ENCODE data around the gene SMYD4.
"Not testable (repeated sequence)": the region's sequence is repeated elsewhere in the genome, so short reads cannot be mapped to it uniquely, and the experiment has no call there.

Gene SMYD4

DNA sequence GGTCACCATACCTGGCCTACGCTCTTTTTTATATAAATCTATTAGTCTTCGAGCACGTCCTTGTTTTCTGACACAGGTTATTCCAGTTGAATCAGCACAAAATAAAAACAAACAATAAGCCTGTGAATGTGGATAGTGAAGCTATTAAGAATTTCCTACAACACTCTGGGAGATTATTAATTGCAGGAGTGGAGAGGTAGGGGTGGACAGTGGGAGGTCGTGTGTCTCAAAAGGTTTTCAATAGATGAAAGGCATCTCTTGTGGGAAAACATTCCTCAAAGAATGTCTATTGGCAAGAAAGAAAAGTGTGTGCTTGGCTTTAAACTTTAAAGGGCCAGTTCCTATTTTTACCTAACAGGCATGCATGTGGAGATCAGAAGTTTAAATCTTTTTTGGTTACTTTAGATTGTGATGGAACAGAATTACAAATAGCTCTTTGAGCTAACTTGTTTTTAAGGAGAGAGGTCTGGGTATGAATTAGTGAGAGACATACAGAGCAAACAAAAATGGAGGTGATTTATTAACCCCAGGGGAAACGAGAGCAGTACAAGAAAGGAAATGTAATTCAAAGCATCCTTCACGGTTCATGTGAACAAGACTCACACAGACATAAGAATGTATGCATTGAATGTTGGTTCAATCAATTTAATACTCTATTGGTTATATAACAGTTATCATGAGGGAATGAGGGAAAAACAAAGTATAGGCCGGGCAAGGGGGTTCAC is 9.0 kb downstream of the SMYD4 start:
- DNase-seq: no peak

- DNase-seq: no peak
Observed at GRCh38 chr17:1813088-1813487, 16.6 kb downstream of the SMYD4 start.

DNA sequence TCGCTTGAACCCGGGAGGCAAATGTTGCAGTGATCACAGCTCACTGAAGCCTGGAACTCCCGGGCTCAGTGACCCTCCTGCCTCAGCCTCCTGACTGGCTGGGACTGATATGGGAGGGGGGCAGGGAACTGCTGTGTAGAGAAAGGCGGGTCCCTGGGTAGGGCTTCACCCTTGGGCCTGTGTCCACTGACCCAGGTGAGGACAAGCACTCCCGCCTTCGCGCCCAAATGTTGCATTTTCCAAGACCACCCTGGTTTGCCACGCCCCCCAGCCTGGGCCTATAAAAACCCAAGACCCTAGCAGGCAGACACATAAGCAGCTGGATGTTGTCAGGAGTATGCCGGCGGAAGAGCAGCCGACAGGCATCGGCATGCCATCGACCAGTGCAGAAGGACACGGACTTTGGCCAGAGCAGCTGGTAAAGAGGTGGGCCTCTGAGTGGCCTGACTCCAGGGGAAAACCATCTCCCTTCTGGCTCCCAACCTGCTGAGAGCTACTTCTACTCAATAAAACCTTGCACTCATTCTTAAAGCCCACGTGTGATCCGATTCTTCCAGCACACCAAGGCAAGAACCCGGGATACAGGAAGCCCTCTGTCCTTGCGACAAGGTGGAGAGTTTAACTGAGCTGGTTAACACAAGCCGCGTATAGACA is 19.1 kb downstream of the SMYD4 start:
- DNase-seq: no peak

- not testable (repeated sequence) for DNase-seq
Observed at GRCh38 chr17:1809815-1810214, 19.9 kb downstream of the SMYD4 start.

GRCh38 chr17:1808644-1809043 is 21.1 kb downstream of the SMYD4 start:
- no peak for DNase-seq

GRCh38 chr17:1807890-1808289 is 21.8 kb downstream of the SMYD4 start:
- DNase-seq: no peak

GRCh38 chr17:1803280-1803679 is 26.4 kb downstream of the SMYD4 start:
- DNase-seq: no peak

DNA sequence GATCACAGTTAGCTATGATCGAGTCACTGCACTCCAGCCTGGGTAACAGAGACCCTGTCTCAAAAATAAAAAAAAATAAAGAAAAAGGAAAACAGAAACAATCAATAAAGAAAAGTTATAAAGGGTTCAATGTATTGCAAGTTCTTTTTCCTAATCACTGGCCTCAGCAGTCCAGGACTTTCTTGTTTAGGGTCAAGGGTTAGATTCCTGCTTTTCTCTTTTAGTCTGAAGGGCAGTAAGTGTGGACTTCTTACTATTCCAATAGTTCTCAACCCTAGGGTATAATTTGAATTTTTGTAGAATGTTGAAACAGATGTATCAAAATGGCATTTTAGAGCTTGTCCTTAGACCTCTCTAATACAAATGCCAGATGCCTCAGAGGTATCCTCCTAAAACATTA is 27.3 kb downstream of the SMYD4 start:
- no peak for DNase-seq

DNA sequence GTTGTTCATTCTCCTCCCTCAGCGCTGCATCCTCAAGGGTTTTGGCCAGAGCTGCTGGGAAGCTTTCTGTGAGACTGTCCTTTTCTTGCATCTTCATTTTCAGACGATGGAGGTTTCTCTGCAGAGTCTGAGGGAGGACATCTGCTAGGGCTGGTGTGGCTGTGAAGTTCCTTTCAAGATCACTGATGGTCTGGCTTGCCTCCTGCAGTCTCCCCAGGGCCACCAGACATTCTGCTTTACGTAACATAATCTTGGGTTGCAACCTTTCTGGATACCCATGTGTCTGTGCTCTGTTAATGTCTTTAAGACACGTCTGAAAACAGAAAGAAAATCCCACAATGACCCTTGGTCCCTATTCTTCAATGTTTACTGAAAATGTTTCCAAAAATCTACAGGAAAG is 29.0 kb downstream of the SMYD4 start:
- no peak for DNase-seq

- no peak for DNase-seq
Observed at GRCh38 chr17:1800240-1800639, 29.5 kb downstream of the SMYD4 start.

DNA sequence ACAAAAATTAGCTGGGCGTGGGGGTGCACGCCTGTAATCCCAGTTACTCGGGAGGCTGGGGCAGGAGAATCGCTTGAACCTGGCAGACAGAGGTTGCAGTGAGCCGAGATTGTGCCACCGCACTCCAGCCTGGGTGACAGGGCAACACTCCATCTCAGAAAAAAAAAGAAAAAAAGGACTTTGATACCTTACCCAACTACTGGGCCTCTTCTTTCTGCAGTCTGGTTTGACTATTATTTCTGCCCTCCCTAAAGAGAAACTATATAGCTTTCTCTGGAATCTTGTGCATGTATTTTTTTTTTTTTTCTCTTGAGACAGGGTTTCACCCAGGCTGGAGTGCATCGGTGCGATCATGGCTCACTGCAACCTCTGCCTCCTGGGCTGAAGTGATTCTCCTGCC is 31.9 kb downstream of the SMYD4 start:
- not testable (repeated sequence) for DNase-seq

GRCh38 chr17:1797323-1797722 is 32.4 kb downstream of the SMYD4 start:
- DNase-seq: no peak

DNA sequence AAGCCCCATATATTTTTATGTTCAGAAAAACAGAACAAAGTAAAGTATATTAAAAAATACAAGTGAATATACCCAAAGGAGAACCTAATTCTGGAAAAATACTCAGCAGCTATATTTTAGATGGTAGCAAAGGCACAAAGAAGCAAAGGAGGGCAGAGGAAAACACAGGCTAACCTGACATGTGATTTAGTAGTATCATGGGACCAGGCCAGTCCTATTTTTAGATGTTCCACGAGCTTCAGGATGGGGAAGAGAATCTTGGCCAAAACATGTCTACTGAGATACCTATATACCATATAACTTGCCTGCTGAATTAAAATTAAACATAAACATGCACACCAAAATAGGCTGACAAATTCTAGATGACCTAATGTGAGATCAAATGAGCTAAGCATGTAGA is 32.9 kb downstream of the SMYD4 start:
- no peak for DNase-seq

DNA sequence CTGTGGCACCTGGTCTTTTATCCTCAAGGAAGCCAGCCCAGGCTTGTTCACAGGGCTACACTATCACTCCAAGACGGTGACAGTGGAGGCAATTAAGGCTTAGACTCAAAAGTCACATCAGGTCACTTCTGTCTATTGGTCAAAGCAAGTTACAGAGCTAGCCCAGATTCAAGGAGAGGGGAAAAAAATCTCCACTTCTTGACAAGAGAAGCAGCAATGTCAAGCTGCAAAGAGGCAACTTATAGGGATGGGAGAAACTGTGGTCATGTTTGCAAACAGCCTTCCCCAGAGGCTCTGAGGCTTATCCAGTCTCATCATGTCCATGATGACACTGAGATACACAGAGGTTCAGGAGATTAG is 36.3 kb downstream of the SMYD4 start:
- DNase-seq: no peak

GRCh38 chr17:1792495-1793446 is 36.9 kb downstream of the SMYD4 start:
- no peak for DNase-seq

- DNase-seq: no peak
Observed at GRCh38 chr17:1789936-1790335, 39.8 kb downstream of the SMYD4 start.

DNA sequence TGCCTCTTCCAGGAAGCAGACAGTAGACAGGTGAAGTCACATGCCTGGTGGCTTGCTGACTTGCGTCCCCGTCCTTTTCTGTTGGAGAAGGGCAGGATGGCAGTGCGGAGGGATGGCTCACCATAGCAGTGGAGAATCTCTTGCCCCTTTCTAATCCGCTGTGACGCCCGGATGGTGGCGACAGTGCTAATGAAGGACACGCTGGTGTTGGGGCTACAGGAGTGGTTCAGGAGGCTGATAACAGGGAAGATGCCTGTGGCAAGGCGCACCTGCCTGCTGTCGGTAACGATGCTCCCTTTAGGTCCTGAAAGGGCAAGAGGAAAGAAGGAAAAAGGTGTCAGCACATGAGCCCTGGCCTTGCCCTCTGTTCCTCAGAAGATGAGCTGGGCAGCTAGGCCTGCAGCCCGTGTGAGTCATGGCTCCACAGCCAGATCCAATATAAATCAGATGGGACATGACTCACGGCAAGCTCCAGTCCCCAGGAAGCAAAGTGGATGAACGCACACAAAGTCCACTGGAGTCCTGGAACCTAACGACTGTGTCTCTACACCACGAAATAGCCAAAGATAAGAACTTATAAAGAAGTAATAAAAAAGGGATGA is 42.3 kb downstream of the SMYD4 start:
- DNase-seq: no peak

DNA sequence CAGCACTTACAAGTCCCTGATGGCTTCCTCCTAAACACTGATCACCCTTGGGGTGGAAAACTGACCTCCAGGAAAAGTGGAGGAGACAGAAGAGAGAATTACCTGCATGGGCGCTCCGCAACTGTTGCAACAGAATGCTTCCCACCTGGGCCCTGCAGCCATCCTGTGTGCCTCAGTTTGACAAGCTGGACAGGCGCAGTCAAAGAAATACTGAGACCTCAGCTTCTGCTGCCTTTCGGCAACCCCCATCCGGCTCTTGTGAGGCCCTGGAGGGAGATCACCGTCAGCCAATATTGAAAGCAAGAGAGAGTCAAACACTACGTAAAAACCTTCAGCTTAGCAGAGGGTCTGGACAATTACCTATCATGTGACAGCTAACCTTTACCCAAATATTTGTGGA is 43.0 kb downstream of the SMYD4 start:
- no peak for DNase-seq

- DNase-seq: no peak
Observed at GRCh38 chr17:1785930-1786329, 43.8 kb downstream of the SMYD4 start.

DNA sequence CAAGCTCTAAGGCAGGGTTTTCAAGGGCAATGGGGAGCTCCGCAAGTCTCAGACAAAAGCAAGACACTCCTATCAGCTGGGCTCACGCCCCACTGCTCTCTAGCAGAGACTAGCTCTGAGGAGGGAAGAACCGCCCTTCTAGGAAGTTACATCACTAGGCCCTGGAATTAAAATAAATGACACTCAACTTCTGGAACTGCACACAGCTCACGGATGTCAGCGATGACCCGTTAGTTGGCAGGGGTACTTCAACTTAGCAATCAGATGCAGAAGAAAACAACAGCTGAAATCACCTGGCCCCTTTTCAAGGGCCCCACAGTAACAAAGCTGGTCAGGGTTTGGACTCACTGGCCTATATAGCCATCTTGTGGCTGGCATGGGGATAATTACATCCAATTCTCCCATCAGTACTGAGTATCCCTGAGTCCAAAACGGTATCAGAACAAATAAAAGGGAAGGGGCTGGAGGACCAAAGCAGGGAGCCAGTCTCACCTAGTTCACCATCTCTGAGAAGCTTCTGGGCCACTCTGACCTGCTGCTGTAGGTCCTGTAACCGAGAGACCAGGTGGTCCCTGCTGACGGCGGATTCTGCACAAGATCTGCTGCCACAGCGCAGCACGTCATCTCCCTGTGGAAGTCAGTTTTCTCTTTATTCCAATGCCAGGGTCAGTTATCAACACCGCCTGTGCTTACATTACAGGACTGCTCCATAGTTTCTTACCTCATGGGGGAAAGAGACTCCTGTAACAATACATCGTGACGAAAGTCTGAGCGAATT is 45.7 kb downstream of the SMYD4 start:
- no peak for DNase-seq

- no peak for DNase-seq
Observed at GRCh38 chr17:1783271-1783670, 46.4 kb downstream of the SMYD4 start.

GRCh38 chr17:1782171-1782567 is 47.5 kb downstream of the SMYD4 start:
- DNase-seq: no peak
